GM19043 (cell line): ENCODE measurements around the gene HEBP1.

Experiments
- ATAC-seq: cut with Tn5 transposase; IDR thresholded peaks from one replicate; pipeline ENCODE4 v1.9.1; 2021; ENCODE audit warnings: low read depth; ENCODE audit not compliant: unreplicated experiment

The HEBP1 gene

DNA sequence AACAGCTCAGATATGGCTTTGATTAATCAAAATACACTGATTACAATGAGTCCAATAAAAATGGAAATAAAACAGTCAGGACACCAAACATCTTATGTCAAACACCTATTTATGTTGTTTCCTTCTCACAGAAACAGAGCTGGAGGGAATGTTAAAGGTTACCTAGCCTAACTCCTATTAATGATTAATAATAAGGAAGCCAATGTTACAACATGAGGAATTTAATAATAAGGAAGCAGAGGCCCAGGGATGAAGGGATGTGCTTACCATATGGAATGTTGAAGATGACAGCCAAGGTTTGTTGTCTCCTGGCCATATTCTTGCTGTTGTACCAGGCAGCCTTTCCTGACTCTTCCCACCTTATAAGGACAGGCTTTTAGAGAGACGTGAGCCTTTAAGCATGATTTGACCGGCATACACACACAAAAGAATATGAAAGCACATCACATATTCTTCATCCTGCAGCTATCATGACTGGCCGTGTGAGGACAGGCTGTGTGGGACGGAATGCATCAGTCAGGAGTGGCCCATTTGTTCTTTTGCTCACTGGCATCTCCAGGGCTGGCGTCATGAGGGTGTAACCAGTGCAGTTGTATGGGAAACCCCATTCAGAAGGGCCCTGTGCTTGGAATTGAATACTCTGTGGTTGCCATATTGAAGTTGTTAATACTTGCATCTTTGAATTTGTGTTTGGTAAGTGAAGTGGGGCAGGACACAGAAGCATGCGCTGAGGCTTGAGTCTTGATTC is 45.0 kb downstream of the HEBP1 start:
- no peak for ATAC-seq

DNA sequence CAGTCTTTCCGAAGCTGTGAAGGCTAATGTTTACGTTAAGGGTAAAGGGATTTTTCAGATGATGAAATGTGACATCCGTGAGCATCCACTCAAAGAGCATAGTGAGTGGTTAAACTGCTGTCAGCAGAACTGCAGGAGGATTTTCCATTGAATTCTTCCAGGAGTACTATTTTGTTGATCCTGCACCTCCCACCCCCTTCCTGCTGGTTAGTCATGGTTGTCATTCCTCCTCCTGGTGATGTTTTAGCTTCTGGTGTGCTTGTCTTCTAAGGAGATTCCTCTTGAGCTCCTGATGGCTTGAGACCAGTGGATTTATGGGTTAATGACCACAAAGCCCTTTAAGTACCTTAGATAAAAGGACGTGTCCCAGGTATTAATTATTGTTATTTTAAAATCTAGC is 45.7 kb downstream of the HEBP1 start:
- ATAC-seq, result no peak

- ATAC-seq, result no peak
These were observed 48.0 kb downstream of the HEBP1 start, which contains the start of gene GPRC5D for GRCh38 chr12:12952036-12952435. Gene GPRC5D, minus strand, starts transcription at chr12:12952170. Its CDS starts 1,786 bp downstream, at chr12:12950384.

DNA sequence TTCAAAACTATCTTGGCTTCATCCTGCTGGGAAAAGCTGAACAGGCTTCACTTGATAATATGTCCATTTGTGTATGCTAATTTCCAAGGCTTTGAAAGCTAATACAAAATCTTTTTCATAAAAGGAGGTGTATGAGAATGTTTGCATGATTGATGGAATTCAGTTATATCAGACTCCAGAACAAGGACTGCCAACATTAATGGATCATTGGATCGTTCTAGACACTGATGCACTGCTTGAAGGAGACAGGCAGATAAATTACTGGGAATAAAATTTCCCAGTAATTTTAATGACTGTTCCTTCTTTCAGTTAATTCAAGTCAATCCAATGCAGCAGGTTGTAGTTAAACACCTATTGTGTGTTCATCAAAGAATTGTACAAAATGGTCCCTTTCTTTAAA is 48.6 kb downstream of the HEBP1 start:
- no peak for ATAC-seq

GRCh38 chr12:12947902-12948301 is 52.2 kb downstream of the HEBP1 start:
- no peak for ATAC-seq

DNA sequence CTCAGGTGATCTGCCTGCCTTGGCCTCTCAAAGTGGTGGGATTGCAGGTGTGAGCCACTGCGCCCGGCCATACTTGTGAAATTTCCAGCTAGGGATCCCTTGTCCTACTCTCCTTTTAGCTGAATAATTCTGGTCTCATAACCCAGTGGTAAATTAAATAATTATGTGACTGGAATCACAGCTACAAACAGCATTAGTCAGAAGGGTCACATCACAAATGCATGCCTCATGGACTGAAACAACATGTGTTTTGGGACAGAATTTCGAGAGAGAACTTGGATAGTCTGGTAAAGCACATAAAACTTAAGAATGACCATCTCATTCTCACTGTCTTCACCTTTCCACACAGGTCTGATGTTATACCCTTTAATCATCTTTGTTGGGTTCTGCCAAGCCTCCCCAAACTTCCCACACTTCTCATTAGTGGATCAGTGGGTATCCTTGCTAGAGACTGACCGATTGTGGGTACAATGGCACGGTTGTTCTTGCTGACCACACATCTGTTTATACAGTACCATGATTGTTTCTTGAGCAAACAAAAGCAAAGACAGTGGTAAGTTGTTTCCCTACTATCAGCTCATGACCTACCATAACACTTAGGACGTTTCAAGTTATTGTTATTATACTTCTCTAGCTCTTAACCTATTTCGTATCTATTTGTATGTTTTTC is 53.2 kb downstream of the HEBP1 start:
- no peak for ATAC-seq

GRCh38 chr12:12945591-12945990 is 54.5 kb downstream of the HEBP1 start:
- ATAC-seq, result no peak

DNA sequence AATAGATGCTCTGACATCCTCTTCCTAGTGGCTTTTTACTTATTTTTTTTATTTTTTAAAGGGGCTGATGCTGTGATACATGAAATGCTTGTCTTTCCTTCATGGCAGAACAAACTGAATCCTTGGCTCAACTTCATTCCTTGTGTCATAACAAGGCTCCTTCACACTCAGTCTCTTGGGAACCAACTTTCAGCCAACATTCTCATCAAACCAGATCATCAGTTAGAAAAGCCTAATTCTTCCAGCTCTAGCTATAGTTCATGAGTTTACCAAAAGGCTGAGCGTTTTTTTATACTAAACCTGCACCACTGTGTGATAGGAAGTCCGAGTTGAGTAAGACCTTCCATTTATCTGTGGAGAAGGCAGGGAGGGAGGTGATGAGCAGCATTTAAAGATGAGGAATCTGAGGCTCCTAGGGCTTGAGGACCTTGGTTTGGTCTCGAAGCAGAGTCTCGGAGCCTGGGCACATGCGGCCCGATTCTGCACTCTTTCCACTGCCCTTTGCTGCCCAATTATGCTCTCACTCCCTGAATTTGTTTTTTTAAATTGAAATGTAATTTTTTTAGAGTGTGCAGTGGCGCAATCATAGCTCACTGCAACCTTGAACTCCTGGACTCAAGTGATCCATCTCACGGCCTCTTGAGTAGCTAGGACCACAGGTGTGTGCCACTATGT is 56.3 kb downstream of the HEBP1 start:
- no peak for ATAC-seq

DNA sequence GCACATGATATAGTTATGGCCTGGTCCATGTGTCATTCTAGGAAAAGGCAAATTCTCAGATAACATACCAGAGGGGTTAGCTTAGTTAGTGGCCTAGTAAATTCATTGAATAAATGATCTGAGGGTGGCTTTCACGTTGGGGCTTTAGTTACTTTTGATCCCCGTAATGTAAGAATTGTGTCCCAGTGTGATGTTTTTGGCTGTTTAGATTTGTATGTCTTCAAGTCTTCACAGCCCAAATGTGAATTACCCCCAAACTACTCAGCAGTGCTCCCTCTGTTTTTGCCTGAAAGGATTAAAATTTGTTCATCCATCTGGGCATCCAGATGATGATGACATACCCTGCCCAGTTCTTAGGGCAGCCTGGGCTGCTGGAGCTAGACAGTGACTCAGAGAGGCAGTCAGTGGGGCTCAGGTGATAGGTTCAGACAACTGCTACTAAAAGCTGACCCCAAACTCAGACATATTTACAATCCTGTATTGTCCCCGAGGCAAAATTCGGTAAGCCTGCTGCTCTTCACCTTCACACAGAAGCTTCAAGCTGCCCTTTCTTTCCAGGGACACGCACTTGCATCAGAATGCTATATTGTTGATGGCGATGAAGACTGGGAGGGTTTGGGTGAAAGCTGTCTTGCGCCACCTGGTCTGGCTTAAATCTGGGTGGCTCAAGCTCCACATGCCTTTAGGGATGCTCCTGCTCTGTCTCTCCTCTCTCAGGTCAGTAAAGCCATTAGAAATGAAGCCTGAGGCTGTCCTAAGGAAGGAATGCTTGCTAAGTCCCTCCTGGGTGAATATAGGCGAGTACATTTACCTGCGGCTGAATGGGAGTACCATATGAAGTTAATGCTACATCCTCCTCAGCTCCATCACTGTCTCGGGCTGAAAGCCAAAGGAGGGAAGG is 58.4 kb downstream of the HEBP1 start:
- ATAC-seq, result no peak

GRCh38 chr12:12939888-12940287 is 60.2 kb downstream of the HEBP1 start:
- no peak for ATAC-seq

DNA sequence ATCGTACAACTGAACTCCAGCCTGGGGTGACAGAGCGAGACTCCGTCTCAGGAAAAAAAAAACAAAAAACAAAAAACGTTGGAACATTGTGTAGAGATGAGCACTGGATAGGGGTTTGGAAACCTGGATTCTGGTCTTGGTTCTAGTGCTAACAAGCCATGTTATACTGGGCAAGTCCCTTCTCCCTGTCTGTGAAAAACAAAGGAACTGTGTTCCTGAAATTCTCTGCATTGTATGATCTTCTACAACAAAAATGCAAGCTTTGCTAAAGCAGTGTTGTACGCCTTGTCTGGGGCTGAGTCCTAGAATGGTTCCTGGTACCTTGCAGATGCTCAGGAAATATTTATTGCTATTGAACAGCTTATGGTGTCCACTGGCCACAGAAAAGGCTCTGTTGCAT is 61.5 kb downstream of the HEBP1 start:
- ATAC-seq, result no peak

- no peak for ATAC-seq
These were observed 63.0 kb downstream of the HEBP1 start for GRCh38 chr12:12936983-12937491.

DNA sequence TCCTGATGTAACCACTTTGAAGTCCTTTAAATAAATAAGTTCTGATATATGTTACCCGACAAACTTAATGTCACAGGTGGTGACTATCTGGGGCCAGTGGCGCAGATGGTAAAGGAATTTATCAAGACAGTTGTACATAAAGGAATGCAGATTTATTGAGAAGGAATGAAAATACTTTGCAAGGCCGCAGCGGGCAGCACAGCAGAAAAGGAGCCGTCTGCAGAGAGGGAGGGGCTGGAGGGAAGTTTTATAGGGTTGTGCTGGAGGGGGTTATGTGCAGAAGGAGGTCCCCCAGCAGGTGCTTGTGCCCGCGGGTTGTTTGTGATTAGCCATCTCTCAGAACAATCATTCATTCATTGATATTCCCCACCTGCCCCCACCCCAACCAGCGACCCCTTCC is 65.5 kb downstream of the HEBP1 start:
- no peak for ATAC-seq

DNA sequence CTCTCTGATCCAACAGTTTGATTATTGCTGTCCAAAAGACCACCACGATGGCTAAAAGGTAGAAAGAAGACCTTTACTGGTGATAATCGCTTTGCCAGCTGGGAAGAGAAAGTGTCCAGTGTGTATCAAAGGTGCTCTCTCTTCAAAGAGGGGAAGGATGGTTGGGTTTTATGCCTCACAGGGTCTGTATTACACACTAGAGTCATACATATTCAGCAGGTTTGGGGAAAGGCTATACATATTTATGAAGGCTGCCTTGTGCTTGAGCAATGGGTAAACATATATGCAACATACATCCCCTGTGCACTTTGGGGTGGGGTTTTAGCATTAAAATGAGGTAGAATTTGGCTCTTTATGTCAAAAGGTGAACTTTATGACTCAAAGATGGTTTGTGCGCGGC is 66.3 kb downstream of the HEBP1 start:
- ATAC-seq, result no peak

- no peak for ATAC-seq
These were observed 69.3 kb downstream of the HEBP1 start for GRCh38 chr12:12930633-12931219.

- no peak for ATAC-seq
These were observed 70.4 kb downstream of the HEBP1 start for GRCh38 chr12:12929696-12930095.

DNA sequence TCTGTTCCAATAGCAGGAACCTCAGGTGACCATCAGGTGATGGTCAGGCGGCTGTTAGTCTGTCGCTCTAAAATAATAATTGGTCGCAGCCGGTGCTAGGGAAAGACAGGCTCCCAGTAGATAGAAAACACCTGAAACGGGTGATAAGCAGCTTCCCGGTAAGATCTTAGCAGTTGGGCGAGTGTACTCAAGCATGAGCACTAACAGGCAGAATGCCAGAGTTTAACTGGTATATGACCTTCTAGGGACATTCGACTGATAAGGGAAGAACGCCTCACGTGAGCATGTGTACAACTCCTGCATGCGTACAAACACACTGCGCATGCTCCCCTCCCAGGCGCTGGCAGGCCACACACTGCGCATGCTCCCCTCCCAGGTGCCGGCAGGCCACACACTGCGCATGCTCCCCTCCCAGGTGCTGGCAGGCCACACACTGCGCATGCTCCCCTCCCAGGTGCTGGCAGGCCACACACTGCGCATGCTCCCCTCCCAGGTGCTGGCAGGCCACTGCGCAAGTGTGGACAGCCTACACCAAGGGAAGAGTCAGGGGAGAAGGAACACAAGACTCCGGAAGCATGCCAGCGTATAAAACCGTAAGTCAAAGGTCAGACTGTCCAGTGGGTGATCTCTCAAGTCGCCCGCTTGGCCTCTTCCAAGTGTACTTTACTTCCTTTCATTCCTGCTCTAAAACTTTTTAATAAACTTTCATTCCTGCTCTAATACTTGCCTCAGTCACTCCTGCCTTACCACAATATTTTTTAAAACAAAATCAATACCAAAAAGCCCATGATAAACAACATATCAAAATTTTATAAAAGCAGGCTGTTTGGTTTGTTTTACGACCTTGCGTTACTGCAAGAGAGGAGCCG is 72.6 kb downstream of the HEBP1 start:
- ATAC-seq, result no peak

GRCh38 chr12:12926571-12927071 is 73.4 kb downstream of the HEBP1 start:
- ATAC-seq, result no peak

GRCh38 chr12:12925388-12925787 is 74.7 kb downstream of the HEBP1 start:
- no peak for ATAC-seq
